ENCODE results near the gene HLA-DPA1.

GRCh38 chr6:33116417-33116816 is 43.0 kb upstream of the HLA-DPA1 start:
- TF ChIP-seq CTCF (IDR thresholded peaks at IDR 0.05) (no peak), POLR2AphosphoS5 (IDR thresholded peaks at IDR 0.05; ENCODE audit: insufficient read depth in 1 of 2, low read depth in 1 of 2) (no peak), POLR2A (IDR thresholded peaks at IDR 0.05) (no peak)
